ENCODE results near the gene MEA1.

DNA sequence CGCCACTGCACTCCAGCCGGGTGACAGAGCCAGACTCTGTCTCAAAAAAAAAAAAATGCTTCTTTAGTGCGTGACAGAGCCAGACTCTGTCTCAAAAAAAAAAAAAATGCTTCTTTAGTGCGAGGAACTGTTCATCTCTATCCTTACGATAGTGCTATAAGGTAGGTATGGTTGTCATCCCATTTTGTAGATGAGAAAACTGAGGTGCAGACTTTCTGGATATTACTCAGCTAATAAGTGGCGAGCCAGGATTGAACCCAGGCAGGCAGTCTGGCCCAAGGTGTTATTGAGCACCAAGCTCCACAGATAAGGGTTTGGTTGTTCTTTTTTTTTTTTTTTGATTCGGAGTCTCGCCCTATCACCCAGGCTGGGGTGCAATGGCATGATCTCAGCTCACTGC, 11.9 kb downstream of the MEA1 start:
- TF ChIP-seq EP300 (IDR thresholded peaks at IDR 0.05; ENCODE audit: low read depth) = no peak
- TF ChIP-seq, protein P1, sequence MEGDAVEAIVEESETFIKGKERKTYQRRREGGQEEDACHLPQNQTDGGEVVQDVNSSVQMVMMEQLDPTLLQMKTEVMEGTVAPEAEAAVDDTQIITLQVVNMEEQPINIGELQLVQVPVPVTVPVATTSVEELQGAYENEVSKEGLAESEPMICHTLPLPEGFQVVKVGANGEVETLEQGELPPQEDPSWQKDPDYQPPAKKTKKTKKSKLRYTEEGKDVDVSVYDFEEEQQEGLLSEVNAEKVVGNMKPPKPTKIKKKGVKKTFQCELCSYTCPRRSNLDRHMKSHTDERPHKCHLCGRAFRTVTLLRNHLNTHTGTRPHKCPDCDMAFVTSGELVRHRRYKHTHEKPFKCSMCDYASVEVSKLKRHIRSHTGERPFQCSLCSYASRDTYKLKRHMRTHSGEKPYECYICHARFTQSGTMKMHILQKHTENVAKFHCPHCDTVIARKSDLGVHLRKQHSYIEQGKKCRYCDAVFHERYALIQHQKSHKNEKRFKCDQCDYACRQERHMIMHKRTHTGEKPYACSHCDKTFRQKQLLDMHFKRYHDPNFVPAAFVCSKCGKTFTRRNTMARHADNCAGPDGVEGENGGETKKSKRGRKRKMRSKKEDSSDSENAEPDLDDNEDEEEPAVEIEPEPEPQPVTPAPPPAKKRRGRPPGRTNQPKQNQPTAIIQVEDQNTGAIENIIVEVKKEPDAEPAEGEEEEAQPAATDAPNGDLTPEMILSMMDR (IDR thresholded peaks at IDR 0.05) = no peak

All from transverse colon (tissue), 3 donors.